H1 (cell line): ENCODE results near the gene P3H2. TPM values are rescaled to one million over a fixed set of nuclear protein-coding genes. Genes with fewer than 3 reads are reported as not detected.
A peak's percentile ranks its signal among the peaks of the same experiment; 100 is the strongest.

ENCODE experiments used
- ATF3 ChIP-seq: IDR thresholded peaks from 2 replicates; pipeline ENCODE4 v1.6.1; 2011; ENCODE audit warnings: low read depth, mild to moderate bottlenecking, low read length; ENCODE audit not compliant: insufficient read depth
- CREB1 ChIP-seq: IDR thresholded peaks from 2 replicates; pipeline ENCODE4 v1.6.1; 2012; ENCODE audit warnings: inconsistent platforms
- GABPA ChIP-seq: IDR thresholded peaks from 2 replicates; pipeline ENCODE4 v1.6.1; 2011; ENCODE audit warnings: mild to moderate bottlenecking, low read length, moderate library complexity, borderline replicate concordance; ENCODE audit not compliant: insufficient read depth
- HDAC6 ChIP-seq: IDR thresholded peaks from one replicate; pipeline ENCODE4 v1.7.1; 2012; ENCODE audit warnings: low read depth, mild to moderate bottlenecking, inconsistent platforms, low read length, moderate library complexity
- KDM4A ChIP-seq: IDR thresholded peaks from one replicate; pipeline ENCODE4 v1.7.1; 2012; ENCODE audit warnings: low read depth, mild to moderate bottlenecking, moderate library complexity, low read length, inconsistent platforms; ENCODE audit not compliant: severe bottlenecking
- NRF1 ChIP-seq: IDR thresholded peaks from 2 replicates; pipeline ENCODE4 v1.6.1; 2011; ENCODE audit warnings: mild to moderate bottlenecking, low read depth, low read length, improper control_type of control experiment
- POLR2A ChIP-seq, 2 experiments: IDR thresholded peaks; 1 replicate in 1 of 2; 2 replicates in 1 of 2; pipeline ENCODE4 v1.6.1; 2011; ENCODE audit warnings: low read depth in 2 of 2, low read length in 2 of 2, mild to moderate bottlenecking in 2 of 2; ENCODE audit errors: control extremely low read depth in 1 of 2
- RAD21 ChIP-seq, 2 experiments: IDR thresholded peaks in 1 of 2; conservative IDR thresholded peaks in 1 of 2; 2 replicates each; pipeline ENCODE4 v1.6.1; 2011; ENCODE audit warnings: low read depth in 2 of 2, low read length in 2 of 2, improper control_type of control experiment in 1 of 2, inconsistent platforms in 1 of 2, mild to moderate bottlenecking in 1 of 2, moderate library complexity in 1 of 2
- RBBP5 ChIP-seq: IDR thresholded peaks from 2 replicates; pipeline ENCODE4 v1.7.1; 2012; ENCODE audit warnings: low read depth, mild to moderate bottlenecking, inconsistent platforms, low read length, moderate library complexity, borderline replicate concordance
- RFX5 ChIP-seq: IDR thresholded peaks from 2 replicates; pipeline ENCODE4 v1.6.1; 2011; ENCODE audit warnings: low read depth, low read length, improper control_type of control experiment, borderline replicate concordance
- RNF2 ChIP-seq: fragments of 200-900, 300-1000 bp; sonication (generic); IDR thresholded peaks from 2 replicates; pipeline ENCODE4 v1.7.1; 2016; ENCODE audit warnings: borderline replicate concordance, low read depth, mild to moderate bottlenecking, antibody characterized with exemption, low read length; ENCODE audit not compliant: poor library complexity, severe bottlenecking; ENCODE audit errors: missing control alignments
- SIX5 ChIP-seq: IDR thresholded peaks from 2 replicates; pipeline ENCODE4 v1.6.1; 2011; ENCODE audit warnings: mild to moderate bottlenecking, low read depth, low read length
- SRF ChIP-seq: IDR thresholded peaks from 2 replicates; pipeline ENCODE4 v1.6.1; 2011; ENCODE audit warnings: mild to moderate bottlenecking, low read depth, low read length, moderate library complexity
- TAF1 ChIP-seq: IDR thresholded peaks from 2 replicates; pipeline ENCODE4 v1.6.1; 2011; ENCODE audit warnings: mild to moderate bottlenecking, low read depth, low read length
- TEAD4 ChIP-seq: IDR thresholded peaks from 2 replicates; pipeline ENCODE4 v1.6.1; 2012; ENCODE audit warnings: low read depth, low read length, inconsistent platforms, mixed read lengths
- YY1 ChIP-seq: IDR thresholded peaks from 2 replicates; pipeline ENCODE4 v1.6.1; 2011; ENCODE audit warnings: low read depth, mild to moderate bottlenecking, low read length
- ZNF274 ChIP-seq: IDR thresholded peaks from 2 replicates; pipeline ENCODE4 v1.7.0; 2012; ENCODE audit warnings: low read length, borderline replicate concordance; ENCODE audit errors: extremely low read depth
- polyA plus RNA-seq, 7 experiments: library from polyadenylated mRNA; depleted of rRNA in 3 of 7; stranded (reverse) in 5 of 7; unstranded in 2 of 7; fragments of >200 nt in 5 of 7; fragments of 200-250 nt in 2 of 7; gene quantifications; 1 replicate in 5 of 7; 2 replicates in 1 of 7; 4 replicates in 1 of 7; pipeline versions ENCODE4 v1.2.1 to v1.2.3, GENCODE V29; 2011 to 2013; ENCODE audit warnings: missing spikeins in 2 of 7, mixed read lengths in 2 of 7
- total RNA-seq: library from RNA; stranded (reverse); fragmentation: NEBNext Ultra II Directional; extraction: Animal tissue kit (Norgen Biotek cat#: 25700); gene quantifications from 2 replicates; pipeline ENCODE4 v1.2.1, GENCODE V29; 2021
- TF ChIP-seq, protein P1 (sequence below): IDR thresholded peaks from 2 replicates; pipeline ENCODE4 v1.6.1; 2012; ENCODE audit warnings: inconsistent platforms
- TF ChIP-seq, protein P2 (sequence below): IDR thresholded peaks from 2 replicates; pipeline ENCODE4 v1.6.1; 2012; ENCODE audit warnings: low read length, inconsistent platforms
- TF ChIP-seq, protein P3 (sequence below): IDR thresholded peaks from 2 replicates; pipeline ENCODE4 v1.6.1; 2012; ENCODE audit warnings: inconsistent platforms

The P3H2 gene
- total and polyA plus RNA-seq, 2 of the 8 experiments (the other 6 are each of a cell fraction or from before 2014, with no cell fraction given) = 40.5 to 60.4 TPM

DNA sequence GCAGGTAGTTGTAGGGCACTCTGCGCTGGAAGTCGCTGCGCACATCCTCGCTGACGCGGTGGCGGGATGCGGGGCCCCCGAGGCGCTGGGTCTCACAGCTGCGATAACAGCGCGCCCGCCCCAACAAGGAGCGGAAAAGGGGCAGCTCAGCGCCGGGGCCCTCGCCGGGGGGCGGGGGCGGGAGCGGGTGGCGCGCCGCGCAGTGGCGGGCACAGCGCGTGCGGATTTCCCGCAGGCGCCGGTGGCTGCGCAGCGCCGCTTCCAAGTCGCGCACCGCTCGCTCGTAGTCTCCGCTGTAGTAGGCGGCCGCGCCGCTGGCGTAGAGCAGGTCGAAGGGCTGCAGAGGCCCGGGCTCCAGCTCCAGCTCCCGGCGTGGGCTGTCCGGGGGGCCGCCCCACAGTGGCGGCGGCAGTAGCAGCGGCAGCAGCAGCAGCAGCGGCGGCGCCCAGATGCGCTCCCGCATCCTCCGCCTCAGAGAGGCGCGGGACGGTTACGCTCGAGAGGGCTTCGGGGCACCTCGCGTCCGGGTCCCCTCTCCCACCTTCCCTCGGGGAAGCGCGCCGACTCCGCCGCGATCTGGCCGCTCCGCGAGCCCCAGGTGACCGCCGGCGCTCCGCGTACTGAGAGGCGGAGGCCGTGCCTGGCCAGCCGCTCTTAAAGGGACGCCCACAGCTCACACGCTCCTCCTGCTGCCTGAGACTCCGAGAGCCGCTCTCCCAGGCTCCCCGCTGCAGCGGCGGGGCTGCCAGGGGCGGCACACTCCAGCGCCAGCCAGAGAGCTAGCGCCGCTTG lies at the start of gene P3H2 (continued):
- TF ChIP-seq ATF3 (no peak), RNF2 (peak; percentile 19), HDAC6 (no peak), RAD21 (IDR thresholded peaks at IDR 0.05 in 1 of 2, conservative IDR thresholded peaks at IDR 0.05 in 1 of 2; ENCODE audit: low read depth in 2 of 2, low read length in 2 of 2) (peak; percentile 59 to 72), GABPA (no peak), KDM4A (peak; percentile 96), NRF1 (no peak), RFX5 (no peak), SIX5 (no peak), SRF (no peak), TAF1 (peak; percentile 80), POLR2A (IDR thresholded peaks at IDR 0.05; ENCODE audit: control extremely low read depth in 1 of 2, low read depth in 2 of 2, low read length in 2 of 2) (peak in 1 of 2 experiments; percentile 65; a peak in 1 of 3 replicates), RBBP5 (peak; percentile 97; the same call in 1 of the 2 replicates), YY1 (no peak), TEAD4 (0 out of 2 replicates have a peak, but pooled peaks have one; percentile 4), CREB1 (no peak), ZNF274 (no peak)
- TF ChIP-seq, protein P1, sequence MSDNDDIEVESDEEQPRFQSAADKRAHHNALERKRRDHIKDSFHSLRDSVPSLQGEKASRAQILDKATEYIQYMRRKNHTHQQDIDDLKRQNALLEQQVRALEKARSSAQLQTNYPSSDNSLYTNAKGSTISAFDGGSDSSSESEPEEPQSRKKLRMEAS = peak; percentile 71; the same call in 1 of the 2 replicates
- TF ChIP-seq, protein P2, sequence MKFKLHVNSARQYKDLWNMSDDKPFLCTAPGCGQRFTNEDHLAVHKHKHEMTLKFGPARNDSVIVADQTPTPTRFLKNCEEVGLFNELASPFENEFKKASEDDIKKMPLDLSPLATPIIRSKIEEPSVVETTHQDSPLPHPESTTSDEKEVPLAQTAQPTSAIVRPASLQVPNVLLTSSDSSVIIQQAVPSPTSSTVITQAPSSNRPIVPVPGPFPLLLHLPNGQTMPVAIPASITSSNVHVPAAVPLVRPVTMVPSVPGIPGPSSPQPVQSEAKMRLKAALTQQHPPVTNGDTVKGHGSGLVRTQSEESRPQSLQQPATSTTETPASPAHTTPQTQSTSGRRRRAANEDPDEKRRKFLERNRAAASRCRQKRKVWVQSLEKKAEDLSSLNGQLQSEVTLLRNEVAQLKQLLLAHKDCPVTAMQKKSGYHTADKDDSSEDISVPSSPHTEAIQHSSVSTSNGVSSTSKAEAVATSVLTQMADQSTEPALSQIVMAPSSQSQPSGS = no peak
- TF ChIP-seq, protein P3, sequence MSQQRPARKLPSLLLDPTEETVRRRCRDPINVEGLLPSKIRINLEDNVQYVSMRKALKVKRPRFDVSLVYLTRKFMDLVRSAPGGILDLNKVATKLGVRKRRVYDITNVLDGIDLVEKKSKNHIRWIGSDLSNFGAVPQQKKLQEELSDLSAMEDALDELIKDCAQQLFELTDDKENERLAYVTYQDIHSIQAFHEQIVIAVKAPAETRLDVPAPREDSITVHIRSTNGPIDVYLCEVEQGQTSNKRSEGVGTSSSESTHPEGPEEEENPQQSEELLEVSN = peak; percentile 80
